Osteoblast (primary cell): Measurements from ENCODE around the gene ZBTB8A. TPM values are rescaled to one million over a fixed set of nuclear protein-coding genes. Genes with fewer than 3 reads are reported as not detected.
A peak's percentile ranks its signal among the peaks of the same experiment; 100 is the strongest.

Experiments used
- DNase-seq: peaks from one replicate; pipeline ENCODE4 v3.0.0; 2011; ENCODE audit warnings: low spot score, mixed read lengths; ENCODE audit not compliant: insufficient read length; ENCODE audit errors: missing footprints
- H2AFZ ChIP-seq: 2 replicates; pipeline ENCODE4 v1.6.0; 2011; ENCODE audit warnings: mild to moderate bottlenecking, low read length
- H3K27ac ChIP-seq: 2 replicates; pipeline ENCODE4 v1.5.1; 2011; ENCODE audit warnings: mild to moderate bottlenecking, low read depth, low read length, moderate library complexity
- H3K27me3 ChIP-seq: 2 replicates; pipeline ENCODE4 v1.6.0; 2012; ENCODE audit warnings: mild to moderate bottlenecking, control low read depth, inconsistent platforms, low read length, moderate library complexity; ENCODE audit not compliant: insufficient read depth
- H3K36me3 ChIP-seq: 2 replicates; pipeline ENCODE4 v1.5.1; 2011; ENCODE audit warnings: mild to moderate bottlenecking, low read length, control low read depth, moderate library complexity; ENCODE audit not compliant: insufficient read depth
- H3K4me1 ChIP-seq: 2 replicates; pipeline ENCODE4 v1.5.1; 2011; ENCODE audit warnings: mild to moderate bottlenecking, low read length, control low read depth, moderate library complexity; ENCODE audit not compliant: insufficient read depth
- H3K4me2 ChIP-seq: 2 replicates; pipeline ENCODE4 v1.6.0; 2011; ENCODE audit warnings: mild to moderate bottlenecking, low read length; ENCODE audit not compliant: insufficient read depth
- H3K4me3 ChIP-seq: fragments of 200-600 bp; sonication (generic); 3 replicates; pipeline ENCODE4 v1.5.1; 2012; ENCODE audit warnings: mild to moderate bottlenecking, low read length, inconsistent platforms; ENCODE audit not compliant: insufficient read depth
- H3K79me2 ChIP-seq: 2 replicates; pipeline ENCODE4 v1.6.0; 2012; ENCODE audit warnings: mild to moderate bottlenecking, low read length, control low read depth, inconsistent platforms; ENCODE audit not compliant: insufficient read depth
- H3K9me3 ChIP-seq: 2 replicates; pipeline ENCODE4 v1.5.1; 2011; ENCODE audit warnings: low read depth, low read length, control low read depth
- H4K20me1 ChIP-seq: 2 replicates; pipeline ENCODE4 v1.6.0; 2012; ENCODE audit warnings: mild to moderate bottlenecking, low read length, control low read depth; ENCODE audit not compliant: insufficient read depth
- CTCF ChIP-seq: IDR thresholded peaks from 2 replicates; pipeline ENCODE4 v1.5.1; 2011; ENCODE audit warnings: mild to moderate bottlenecking, low read depth, low read length, moderate library complexity; ENCODE audit errors: extremely low read depth
- total RNA-seq: library from RNA; depleted of rRNA; stranded (reverse); fragments of >200 nt; gene quantifications from 2 replicates; pipeline ENCODE4 v1.2.3, GENCODE V29; 2012

ZBTB8A gene
- total RNA-seq, 1 donor = 9.8 TPM

- Histone ChIP-seq H3K36me3 (no peaks in the 10 kb centered on the region), H3K9me3 (no peaks in the 10 kb centered on the region), H3K4me1 (no peaks in the 10 kb centered on the region), H4K20me1 (no peaks in the 10 kb centered on the region), H3K4me3 (no peak overlapping the region), H3K27ac (no peak overlapping the region), H3K79me2 (no peaks in the 10 kb centered on the region), H3K27me3 (no peaks in the 10 kb centered on the region), H2AFZ (no peak overlapping the region), H3K4me2 (no peak overlapping the region)
- TF ChIP-seq CTCF = no peak
- no peak for DNase-seq
Measured at GRCh38 chr1:32557812-32558211, 18.6 kb downstream of the ZBTB8A start.

GRCh38 chr1:32568929-32569328 is 29.7 kb downstream of the ZBTB8A start:
- Histone ChIP-seq H3K79me2 (no peaks in the 10 kb centered on the region), H3K4me1 (no peaks in the 10 kb centered on the region), H3K27ac (no peak overlapping the region), H4K20me1 (no peaks in the 10 kb centered on the region), H3K27me3 (no peaks in the 10 kb centered on the region), H3K36me3 (no peaks in the 10 kb centered on the region), H3K4me3 (no peak overlapping the region), H3K9me3 (no peaks in the 10 kb centered on the region), H3K4me2 (no peak overlapping the region), H2AFZ (no peak overlapping the region)
- no peak for TF ChIP-seq CTCF
- DNase-seq = no peak

GRCh38 chr1:32580348-32581017 is 41.3 kb downstream of the ZBTB8A start:
- H3K4me3 ChIP-seq = no peak overlapping the region
- no peak for DNase-seq
- no peaks in the 10 kb centered on the region for H3K4me1 ChIP-seq
- H3K27ac ChIP-seq = no peak overlapping the region
- H3K79me2 ChIP-seq = no peaks in the 10 kb centered on the region
- no peaks in the 10 kb centered on the region for H4K20me1 ChIP-seq
- no peak for TF ChIP-seq CTCF
- H3K27me3 ChIP-seq = no peaks in the 10 kb centered on the region
- no peak overlapping the region for H3K4me2 ChIP-seq
- no peaks in the 10 kb centered on the region for H3K36me3 ChIP-seq
- no peaks in the 10 kb centered on the region for H3K9me3 ChIP-seq
- H2AFZ ChIP-seq = no peak overlapping the region

- no peaks in the 10 kb centered on the region for H3K27me3 ChIP-seq
- H3K79me2 ChIP-seq = no peaks in the 10 kb centered on the region
- no peaks in the 10 kb centered on the region for H4K20me1 ChIP-seq
- no peak overlapping the region for H3K4me3 ChIP-seq
- no peak overlapping the region for H3K27ac ChIP-seq
- TF ChIP-seq CTCF = no peak
- DNase-seq = peak; percentile 60
- no peaks in the 10 kb centered on the region for H3K36me3 ChIP-seq
- H2AFZ ChIP-seq = no peak overlapping the region
- H3K4me1 ChIP-seq = no peaks in the 10 kb centered on the region
- H3K9me3 ChIP-seq = no peaks in the 10 kb centered on the region
- no peak overlapping the region for H3K4me2 ChIP-seq
Measured at GRCh38 chr1:32592943-32593342, 53.7 kb downstream of the ZBTB8A start.
